ENCODE data around the gene PDE11A. TPM values are rescaled to one million over a fixed set of nuclear protein-coding genes. Genes with fewer than 3 reads are reported as not detected.

The PDE11A gene
- total RNA-seq, 1 donor from 2014 or later = 2.0 TPM

GRCh38 chr2:177989029-177989885 is 83.3 kb downstream of the PDE11A start:
- no peaks in the 10 kb centered on the region for H3K27me3 Mint-ChIP-seq
- H3K4me1 Mint-ChIP-seq (ENCODE audit: unreplicated experiment) = no peaks in the 10 kb centered on the region
- H3K27ac Mint-ChIP-seq = no peak overlapping the region
- no peak overlapping the region for H3K4me3 Mint-ChIP-seq
- no peaks in the 10 kb centered on the region for H3K9me3 Mint-ChIP-seq
- H3K36me3 Mint-ChIP-seq = no peaks in the 10 kb centered on the region
- DNase-seq (ENCODE audit: extremely low spot score, unreplicated experiment) = no peak
- TF ChIP-seq CTCF (conservative IDR thresholded peaks at IDR 0.05) = no peak

- no peak overlapping the region for H3K27ac Mint-ChIP-seq
Observed at GRCh38 chr2:177984749-177985148, 87.8 kb downstream of the PDE11A start.

GRCh38 chr2:177983183-177983788 is 89.3 kb downstream of the PDE11A start:
- Mint-ChIP-seq H3K36me3 (no peaks in the 10 kb centered on the region), H3K9me3 (no peaks in the 10 kb centered on the region), H3K4me3 (no peak overlapping the region), H3K27me3 (no peaks in the 10 kb centered on the region), H3K4me1 (ENCODE audit: unreplicated experiment) (no peaks in the 10 kb centered on the region), H3K27ac (no peak overlapping the region)
- TF ChIP-seq CTCF (conservative IDR thresholded peaks at IDR 0.05) = peak; percentile 93
- DNase-seq (ENCODE audit: extremely low spot score, unreplicated experiment) = no peak

More at GRCh38 chr2:177984749-177985148, 87.8 kb downstream of the PDE11A start:
- H3K27me3 Mint-ChIP-seq = no peaks in the 10 kb centered on the region
- no peak for DNase-seq (ENCODE audit: extremely low spot score, unreplicated experiment)
- H3K4me1 Mint-ChIP-seq (ENCODE audit: unreplicated experiment) = no peaks in the 10 kb centered on the region
- H3K4me3 Mint-ChIP-seq = no peak overlapping the region
- H3K36me3 Mint-ChIP-seq = no peaks in the 10 kb centered on the region
- no peaks in the 10 kb centered on the region for H3K9me3 Mint-ChIP-seq
- TF ChIP-seq CTCF (conservative IDR thresholded peaks at IDR 0.05) = no peak

GRCh38 chr2:177972782-177973181 is 99.8 kb downstream of the PDE11A start:
- no peak for DNase-seq (ENCODE audit: extremely low spot score, unreplicated experiment)
- no peak overlapping the region for H3K4me3 Mint-ChIP-seq

GRCh38 chr2:177972123-177972522 is 100.5 kb downstream of the PDE11A start:
- TF ChIP-seq CTCF (conservative IDR thresholded peaks at IDR 0.05) = no peak
- Mint-ChIP-seq H3K4me3 (no peak overlapping the region), H3K4me1 (ENCODE audit: unreplicated experiment) (no peaks in the 10 kb centered on the region), H3K27ac (no peak overlapping the region), H3K9me3 (no peaks in the 10 kb centered on the region), H3K27me3 (no peaks in the 10 kb centered on the region), H3K36me3 (no peaks in the 10 kb centered on the region)
- DNase-seq (ENCODE audit: extremely low spot score, unreplicated experiment) = no peak

More at GRCh38 chr2:177972782-177973181, 99.8 kb downstream of the PDE11A start:
- Mint-ChIP-seq H3K9me3 (no peaks in the 10 kb centered on the region), H3K36me3 (no peaks in the 10 kb centered on the region), H3K4me1 (ENCODE audit: unreplicated experiment) (no peaks in the 10 kb centered on the region), H3K27ac (no peak overlapping the region), H3K27me3 (no peaks in the 10 kb centered on the region)
- TF ChIP-seq CTCF (conservative IDR thresholded peaks at IDR 0.05) = no peak

Data from type B pancreatic cell (in vitro differentiated cells).